Measurements from ENCODE around the gene COQ4. TPM values are rescaled to one million over a fixed set of nuclear protein-coding genes. Genes with fewer than 3 reads are reported as not detected.

COQ4 gene
- total RNA-seq: 32.0 TPM
- long read RNA-seq, transcript COQ4-201 (7 exons, 1,548 nt): major isoform, 35 of 56 reads
- long read RNA-seq, transcript COQ4-204 (3 exons, 781 nt): minor isoform, 6 of 56 reads
- long read RNA-seq, partial matches to known transcripts: 2 of 56 reads
- long read RNA-seq, other reads (novel, unspliced or antisense): 7 of 56 reads

DNA sequence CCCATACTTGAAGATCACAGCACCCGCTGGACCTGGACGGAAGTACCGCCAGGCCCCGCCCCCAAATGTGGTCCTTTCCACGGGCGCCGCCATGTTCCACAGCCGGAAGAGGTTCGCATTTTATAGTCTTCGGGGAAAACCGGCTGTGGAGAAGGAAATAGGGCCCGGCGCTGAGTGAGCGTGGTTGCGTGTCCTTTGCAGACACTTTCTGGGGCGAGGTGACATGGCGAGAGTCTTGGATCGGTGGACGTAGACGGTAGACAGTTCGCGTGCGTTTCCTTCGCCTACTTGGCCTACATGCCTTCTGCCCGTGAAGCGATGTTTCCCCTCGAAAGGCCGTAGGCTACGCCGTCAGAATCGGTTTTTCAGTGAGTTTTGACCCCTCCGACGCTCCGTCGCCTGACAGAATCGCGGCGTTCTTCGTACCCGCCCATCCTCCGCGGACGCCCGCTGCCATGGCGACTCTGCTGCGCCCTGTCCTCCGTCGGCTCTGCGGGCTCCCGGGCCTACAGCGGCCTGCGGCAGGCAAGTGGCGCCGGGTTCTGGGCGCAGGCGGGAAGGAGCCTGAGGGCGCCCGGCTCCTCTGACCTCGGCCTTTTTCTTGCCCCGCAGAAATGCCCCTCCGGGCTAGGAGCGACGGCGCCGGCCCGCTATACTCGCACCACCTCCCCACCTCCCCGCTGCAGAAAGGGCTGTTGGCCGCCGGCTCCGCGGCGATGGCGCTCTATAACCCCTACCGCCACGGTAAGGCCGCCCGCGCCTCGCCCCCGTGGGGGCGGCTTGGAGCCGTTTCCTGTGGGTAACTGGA lies at the start of gene COQ4, which contains the start of gene TRUB2:
COQ4 (plus strand) TSS at position 436 of the 808 bp plus-strand sequence; CDS start at position 456, 20 bp downstream.
TRUB2 (minus strand) TSS at position 44 of the 808 bp plus-strand sequence; CDS start at position 5, 39 bp downstream.
- peaks cover 55% of the 10 kb centered on the region for H3K4me1 ChIP-seq
- H3K27ac ChIP-seq (replicated peaks): peak within 1 kb of the TSS; percentile 98
- H3K9me3 ChIP-seq (replicated peaks): no peaks in the 10 kb centered on the region
- intact Hi-C loops (cut with micrococcal nuclease): no loop called here
- H3K36me3 ChIP-seq: peaks cover 50% of the 10 kb centered on the region
- H3K27me3 ChIP-seq (ENCODE audit: low read depth): no peaks in the 10 kb centered on the region
- TF ChIP-seq, protein P1, sequence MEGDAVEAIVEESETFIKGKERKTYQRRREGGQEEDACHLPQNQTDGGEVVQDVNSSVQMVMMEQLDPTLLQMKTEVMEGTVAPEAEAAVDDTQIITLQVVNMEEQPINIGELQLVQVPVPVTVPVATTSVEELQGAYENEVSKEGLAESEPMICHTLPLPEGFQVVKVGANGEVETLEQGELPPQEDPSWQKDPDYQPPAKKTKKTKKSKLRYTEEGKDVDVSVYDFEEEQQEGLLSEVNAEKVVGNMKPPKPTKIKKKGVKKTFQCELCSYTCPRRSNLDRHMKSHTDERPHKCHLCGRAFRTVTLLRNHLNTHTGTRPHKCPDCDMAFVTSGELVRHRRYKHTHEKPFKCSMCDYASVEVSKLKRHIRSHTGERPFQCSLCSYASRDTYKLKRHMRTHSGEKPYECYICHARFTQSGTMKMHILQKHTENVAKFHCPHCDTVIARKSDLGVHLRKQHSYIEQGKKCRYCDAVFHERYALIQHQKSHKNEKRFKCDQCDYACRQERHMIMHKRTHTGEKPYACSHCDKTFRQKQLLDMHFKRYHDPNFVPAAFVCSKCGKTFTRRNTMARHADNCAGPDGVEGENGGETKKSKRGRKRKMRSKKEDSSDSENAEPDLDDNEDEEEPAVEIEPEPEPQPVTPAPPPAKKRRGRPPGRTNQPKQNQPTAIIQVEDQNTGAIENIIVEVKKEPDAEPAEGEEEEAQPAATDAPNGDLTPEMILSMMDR (IDR thresholded peaks at IDR 0.05; ENCODE audit: borderline replicate concordance): no peak
- peak; percentile 93 for DNase-seq
- peak within 1 kb of the TSS; percentile 86 for H3K4me3 ChIP-seq

DNA sequence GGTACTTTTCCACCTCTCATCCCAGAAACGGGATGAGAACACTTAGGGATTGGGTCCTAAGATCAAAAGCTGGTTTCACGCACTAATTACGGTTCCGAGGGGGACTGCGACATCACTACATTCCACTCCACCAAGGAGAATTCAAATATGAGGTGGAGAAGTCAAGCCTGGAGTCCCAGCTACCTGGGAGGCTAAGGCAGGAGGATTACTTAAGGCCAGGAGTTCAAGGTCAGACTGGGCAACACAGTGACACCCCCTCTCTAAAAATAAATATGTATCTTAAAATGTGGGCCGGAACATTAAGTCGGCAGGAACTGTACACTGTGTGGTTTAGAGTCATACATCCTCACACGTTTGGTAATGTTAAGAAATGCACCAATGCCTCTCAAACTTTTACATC lies 48.4 kb upstream of the COQ4 start:
- Histone ChIP-seq H3K9me3 (replicated peaks) (no peaks in the 10 kb centered on the region), H3K36me3 (peaks cover 33% of the 10 kb centered on the region), H3K4me1 (peaks cover 58% of the 10 kb centered on the region), H3K27me3 (ENCODE audit: low read depth) (no peaks in the 10 kb centered on the region), H3K27ac (replicated peaks) (peak overlapping the region; percentile 90), H3K4me3 (peak overlapping the region; percentile 93)
- TF ChIP-seq, protein P1 (IDR thresholded peaks at IDR 0.05; ENCODE audit: borderline replicate concordance): no peak
- intact Hi-C loops (cut with micrococcal nuclease): no loop called here
- DNase-seq: no peak

DNA sequence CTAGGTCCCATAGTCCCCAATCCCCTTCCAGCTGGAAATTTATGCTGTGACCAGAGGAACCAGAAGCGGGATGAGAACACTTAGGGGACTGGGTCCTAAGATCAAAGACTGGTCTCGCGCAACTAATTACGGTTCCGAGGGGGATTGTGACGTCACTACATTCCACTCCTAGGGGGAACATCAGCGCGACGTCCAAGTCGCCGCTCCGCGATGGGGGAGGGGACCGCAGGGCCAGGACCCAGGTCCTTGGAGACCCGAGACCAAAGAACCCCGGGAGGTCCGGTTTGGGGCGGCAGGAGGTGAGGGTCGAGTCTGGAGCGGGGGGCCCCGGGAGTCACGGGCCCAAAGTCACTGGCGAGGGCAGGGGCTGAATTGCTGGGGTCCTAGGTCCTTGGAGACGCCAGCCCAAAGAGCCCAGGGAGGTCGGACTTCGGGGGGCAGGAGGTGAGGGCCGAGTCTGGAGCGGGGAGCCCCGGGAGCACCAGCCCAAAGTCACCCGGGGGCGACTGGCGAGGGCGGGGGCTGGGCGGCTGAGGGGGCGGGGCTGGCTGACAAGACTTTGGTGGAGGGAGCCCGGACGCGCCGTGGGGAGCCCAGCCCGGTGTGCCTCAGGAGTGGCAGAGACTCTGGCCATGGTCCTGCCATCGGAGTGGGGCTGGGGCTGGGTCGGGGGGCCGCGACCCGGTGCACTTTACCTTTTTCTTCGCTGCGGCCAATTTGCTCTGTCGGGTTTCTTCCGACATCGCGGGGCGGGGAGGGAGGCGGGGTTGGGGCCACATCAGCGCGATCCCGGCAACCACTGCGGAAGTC lies 47.2 kb upstream of the COQ4 start, which contains the start of gene GOLGA2:
GOLGA2 (minus strand) TSS at position 810 of the 810 bp plus-strand sequence; CDS start at position 779, 31 bp downstream.
- TF ChIP-seq, protein P1 (IDR thresholded peaks at IDR 0.05; ENCODE audit: borderline replicate concordance): no peak
- intact Hi-C loops (cut with micrococcal nuclease): no loop called here
- no peaks in the 10 kb centered on the region for H3K27me3 ChIP-seq (ENCODE audit: low read depth)
- peaks cover 69% of the 10 kb centered on the region for H3K4me1 ChIP-seq
- H3K36me3 ChIP-seq: peaks cover 33% of the 10 kb centered on the region
- peak within 1 kb of the TSS; percentile 93 for H3K4me3 ChIP-seq
- DNase-seq: peak; percentile 27
- no peaks in the 10 kb centered on the region for H3K9me3 ChIP-seq (replicated peaks)
- H3K27ac ChIP-seq (replicated peaks): peak within 1 kb of the TSS; percentile 90

GRCh38 chr9:128276008-128276573 lies 46.5 kb upstream of the COQ4 start, which contains the start of gene SWI5:
SWI5 (plus strand) TSS chr9:128276276.
- Histone ChIP-seq H3K4me3 (peak within 1 kb of the TSS; percentile 93), H3K36me3 (peaks cover 27% of the 10 kb centered on the region), H3K27ac (replicated peaks) (peak within 1 kb of the TSS; percentile 90), H3K9me3 (replicated peaks) (no peaks in the 10 kb centered on the region), H3K27me3 (ENCODE audit: low read depth) (no peaks in the 10 kb centered on the region), H3K4me1 (peaks cover 70% of the 10 kb centered on the region)
- TF ChIP-seq, protein P1 (IDR thresholded peaks at IDR 0.05; ENCODE audit: borderline replicate concordance): no peak
- intact Hi-C loops (cut with micrococcal nuclease): no loop called here
- peak; percentile 100 for DNase-seq

Data from left ventricle myocardium inferior (tissue), 1 donor.